GM18519 (cell line): Measurements from ENCODE around the gene UBN1.
"Not testable (repeated sequence)": the region's sequence is repeated elsewhere in the genome, so short reads cannot be mapped to it uniquely, and the experiment has no call there.

ENCODE experiments used
- ATAC-seq: cut with Tn5 transposase; IDR thresholded peaks from one replicate; pipeline ENCODE4 v1.9.1; 2021; ENCODE audit warnings: mild to moderate bottlenecking, moderate library complexity; ENCODE audit not compliant: unreplicated experiment, low FRiP score

The UBN1 gene

DNA sequence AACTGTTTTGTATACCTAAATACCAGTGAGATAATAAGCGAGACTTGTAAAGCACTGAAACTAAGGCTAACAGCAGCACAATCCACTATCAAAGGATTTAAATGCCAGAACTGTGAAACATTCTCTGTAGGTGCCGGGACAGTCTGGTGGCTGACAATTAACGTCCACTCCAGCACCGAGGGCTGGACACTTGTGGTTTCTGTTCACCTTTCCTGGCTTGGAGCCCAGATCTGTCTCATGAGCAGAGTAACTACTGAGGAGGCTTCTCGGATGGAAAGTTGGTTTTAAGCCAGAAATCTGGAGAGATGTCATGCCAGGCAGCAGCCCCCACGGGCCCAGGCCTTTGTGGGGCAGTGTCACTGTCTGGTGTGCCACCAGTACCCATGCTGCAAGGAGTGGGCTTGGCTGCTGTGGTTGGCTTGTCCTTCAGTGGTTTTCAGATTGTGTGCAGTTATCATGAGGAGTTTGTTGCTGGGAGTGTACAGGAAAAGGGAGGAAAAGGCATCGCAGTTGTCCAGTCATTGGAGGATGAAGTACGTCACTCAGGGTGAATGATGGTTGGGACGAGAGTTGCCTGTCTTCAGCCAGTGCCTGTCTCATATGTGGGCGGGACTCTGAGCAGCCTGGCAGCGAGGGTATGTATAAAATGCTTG is 35.5 kb downstream of the UBN1 start:
- no peak for ATAC-seq

- ATAC-seq: no peak
These were observed 36.2 kb downstream of the UBN1 start for GRCh38 chr16:4883501-4883900.

DNA sequence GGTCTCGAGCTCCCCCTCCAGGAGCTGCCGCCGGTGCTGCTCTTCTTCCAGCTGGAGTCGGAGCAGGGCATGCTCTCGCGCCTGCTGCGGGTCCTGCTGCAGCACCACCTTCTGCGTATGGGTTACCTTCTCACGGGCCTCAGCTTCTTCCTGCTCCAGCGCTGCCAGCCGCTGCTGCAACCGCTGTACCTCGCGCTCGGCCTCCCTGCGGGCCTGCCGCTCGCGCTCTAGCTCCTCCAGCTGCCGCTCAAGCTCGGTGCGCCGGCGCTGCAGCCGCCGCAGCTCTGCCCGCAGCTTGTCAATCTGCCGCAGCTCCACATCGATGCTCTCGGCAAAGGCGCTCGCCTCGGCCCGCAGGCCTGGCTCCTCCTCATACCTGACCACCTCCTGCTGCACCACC is 36.9 kb downstream of the UBN1 start:
- no peak for ATAC-seq

DNA sequence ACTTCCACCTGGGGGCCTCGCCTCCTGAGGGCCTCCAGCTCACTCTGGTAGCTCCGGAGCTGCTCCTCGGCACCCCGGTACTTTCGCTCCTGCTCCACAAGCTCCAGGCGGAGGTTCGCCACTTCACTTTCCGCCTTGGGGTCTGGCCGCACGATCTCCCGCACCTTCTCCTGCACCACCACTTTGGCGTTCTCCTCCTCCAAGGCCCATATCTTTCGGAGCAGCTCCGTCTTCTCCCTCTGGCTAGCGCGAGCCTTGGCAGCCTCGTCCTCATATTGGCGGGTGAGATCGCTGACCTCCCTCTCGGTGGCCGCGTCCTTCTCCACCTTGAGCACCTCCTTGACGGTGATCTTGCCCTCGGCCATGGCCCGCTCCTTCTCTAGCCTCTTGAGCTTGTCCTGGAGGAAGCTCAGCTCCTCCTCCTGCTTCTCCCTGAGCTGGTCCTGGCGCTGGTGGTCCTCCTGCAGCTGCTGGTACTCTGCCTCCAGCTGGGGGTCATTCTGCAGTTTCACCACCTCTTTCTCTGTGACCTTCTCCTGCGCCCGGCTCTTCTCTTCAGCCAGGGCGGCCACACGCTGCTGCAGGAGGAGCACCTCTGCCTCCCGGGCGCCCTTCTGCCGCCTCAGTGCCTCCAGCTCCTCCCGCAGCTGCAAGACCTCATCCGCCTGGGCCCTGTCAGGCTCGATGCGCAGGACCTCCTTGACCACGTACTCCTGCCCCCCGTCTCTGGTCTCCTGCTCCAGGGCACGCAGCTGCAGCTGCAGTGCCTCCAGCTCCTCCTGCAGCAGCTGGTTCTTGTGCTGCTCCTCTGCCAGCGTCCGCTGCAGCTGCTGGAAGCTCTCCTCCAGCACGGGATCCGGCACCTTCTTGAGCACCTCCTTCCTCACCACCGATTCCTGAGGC is 37.9 kb downstream of the UBN1 start:
- no peak for ATAC-seq

DNA sequence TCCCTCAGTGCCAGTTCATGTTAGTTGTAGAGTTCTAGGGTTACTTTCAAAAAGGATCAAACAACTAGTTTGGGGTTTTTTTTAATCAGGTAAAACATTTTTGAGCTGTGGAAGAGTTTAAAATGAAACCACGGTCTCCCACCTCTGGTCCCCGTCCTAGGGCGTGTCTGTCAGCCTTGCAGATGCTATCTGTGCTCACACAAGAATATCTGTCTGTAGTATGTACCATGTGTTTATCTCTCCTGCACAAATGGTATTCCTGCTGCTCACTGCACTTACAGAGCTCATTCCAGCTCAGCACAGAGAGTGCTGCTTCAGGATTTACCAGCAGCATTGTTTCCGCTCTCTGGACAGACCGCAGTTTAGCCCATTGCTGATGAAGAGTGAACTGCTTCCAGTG is 38.9 kb downstream of the UBN1 start:
- no peak for ATAC-seq

- no peak for ATAC-seq
These were observed 41.3 kb downstream of the UBN1 start for GRCh38 chr16:4888428-4889135.

GRCh38 chr16:4890026-4890425 is 42.7 kb downstream of the UBN1 start:
- no peak for ATAC-seq

- ATAC-seq: no peak
These were observed 43.4 kb downstream of the UBN1 start for GRCh38 chr16:4890686-4891085.

GRCh38 chr16:4891097-4891885 is 44.0 kb downstream of the UBN1 start:
- no peak for ATAC-seq

GRCh38 chr16:4891886-4892216 is 44.6 kb downstream of the UBN1 start:
- no peak for ATAC-seq

DNA sequence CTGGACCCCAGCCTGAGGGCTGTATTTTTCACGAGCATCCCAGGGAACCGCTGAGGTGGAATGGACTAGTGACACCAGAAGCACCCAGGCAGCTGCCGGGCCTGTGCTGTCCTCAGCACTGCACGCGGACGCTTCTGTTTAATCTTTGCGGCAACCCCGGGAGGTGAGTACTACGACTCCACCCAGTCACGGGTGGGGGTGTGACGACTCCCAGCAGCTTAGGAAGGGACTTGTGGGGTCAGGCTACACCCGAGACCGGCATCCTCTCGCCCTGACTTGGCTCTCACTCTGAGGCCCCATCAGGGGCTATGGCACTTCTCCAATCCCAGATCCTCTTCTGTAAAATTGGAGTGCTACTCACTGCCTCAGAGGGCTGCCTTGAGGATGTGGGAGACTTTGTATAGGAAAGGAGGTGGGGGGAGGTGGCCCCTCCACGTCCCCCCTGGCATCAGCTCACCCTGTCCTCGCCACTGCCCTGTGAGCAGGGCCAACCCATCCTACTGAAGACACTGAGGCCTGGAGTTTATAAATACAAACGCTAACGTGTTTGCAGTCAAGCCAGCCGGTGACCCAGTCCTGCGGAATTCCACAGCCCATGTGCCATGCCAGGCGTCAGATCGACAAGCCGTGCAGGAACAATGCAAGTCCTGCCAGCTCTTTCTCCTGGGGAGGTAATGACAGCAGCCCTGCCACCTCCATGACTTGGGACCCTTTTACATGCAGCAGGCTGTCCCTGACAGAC is 45.3 kb downstream of the UBN1 start:
- no peak for ATAC-seq

DNA sequence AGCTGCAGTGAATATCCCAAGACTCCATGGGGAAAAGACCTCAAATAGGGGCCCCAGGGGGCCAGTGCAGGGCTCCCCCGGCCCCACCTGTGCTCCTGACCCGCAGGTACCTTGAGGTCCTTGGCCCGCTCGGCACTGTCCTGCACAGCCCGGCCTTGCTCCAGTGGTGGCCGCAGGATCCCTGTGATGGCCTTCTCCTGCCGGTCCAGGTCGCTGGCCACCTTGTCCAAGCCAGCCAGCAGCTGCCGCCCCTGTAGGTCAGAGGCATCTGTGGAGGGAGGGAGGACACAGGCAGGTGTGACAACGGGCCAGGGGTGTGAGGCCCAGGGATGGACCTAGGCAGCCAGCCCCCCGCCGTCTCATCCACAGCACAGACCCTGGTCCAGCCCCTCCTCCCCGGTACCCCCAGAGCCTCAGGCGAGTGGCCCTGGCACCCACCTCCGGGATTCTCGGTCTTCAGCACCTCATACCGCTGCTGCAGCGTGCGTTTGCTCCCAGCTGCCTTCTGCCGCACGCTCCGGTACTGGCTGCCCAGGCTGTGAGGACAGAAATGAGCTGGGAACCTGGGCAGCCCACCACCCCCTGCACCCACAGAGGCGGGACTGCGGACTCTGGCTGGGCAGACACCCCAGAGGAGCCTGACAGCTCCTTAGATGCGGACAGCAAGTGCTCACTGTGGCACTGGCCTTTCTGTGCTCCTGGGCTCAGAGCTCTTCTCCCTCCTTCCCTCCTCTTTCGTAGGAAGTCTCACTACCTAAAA is 46.0 kb downstream of the UBN1 start:
- no peak for ATAC-seq

- ATAC-seq: no peak
These were observed 47.2 kb downstream of the UBN1 start for GRCh38 chr16:4894276-4895150.

GRCh38 chr16:4895366-4895765 is 48.1 kb downstream of the UBN1 start:
- no peak for ATAC-seq

DNA sequence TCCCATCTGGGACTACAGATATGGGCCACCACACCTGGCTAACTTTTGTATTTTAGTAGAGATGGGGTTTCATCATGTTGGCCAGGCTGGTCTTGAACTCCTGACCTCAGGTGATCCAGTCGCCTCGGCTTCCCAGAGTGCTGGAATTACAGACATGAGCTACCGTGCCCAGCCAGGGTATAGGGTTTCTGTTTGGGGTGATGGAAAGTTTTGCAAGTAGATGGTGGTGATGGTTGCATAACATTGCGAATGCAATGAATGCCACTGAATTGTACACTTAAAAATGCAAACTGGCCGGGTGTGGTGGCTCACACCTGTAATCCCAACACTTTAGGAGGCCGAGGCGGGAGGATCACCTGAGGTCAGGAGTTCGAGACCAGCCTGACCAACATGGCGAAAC is 49.5 kb downstream of the UBN1 start:
- not testable (repeated sequence) for ATAC-seq

DNA sequence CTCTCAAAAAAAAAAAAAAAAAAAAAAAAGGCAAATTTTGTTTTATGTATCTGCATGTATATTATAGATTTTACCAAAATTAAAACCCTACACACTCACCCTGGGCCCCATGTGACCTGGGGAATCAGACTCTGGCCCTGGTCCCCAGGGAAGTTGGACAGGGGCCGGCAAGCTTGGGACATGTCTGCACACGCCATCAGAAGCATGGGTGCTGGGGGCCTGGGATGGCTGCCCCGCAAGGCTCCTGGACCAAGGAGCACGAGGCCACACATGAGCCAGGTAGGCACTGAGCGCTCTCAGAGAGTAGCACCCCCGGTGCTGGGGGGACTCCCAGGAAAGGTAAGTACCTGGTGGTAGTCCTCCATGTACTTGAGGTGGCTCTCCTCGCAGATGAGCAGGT is 50.0 kb downstream of the UBN1 start:
- no peak for ATAC-seq

DNA sequence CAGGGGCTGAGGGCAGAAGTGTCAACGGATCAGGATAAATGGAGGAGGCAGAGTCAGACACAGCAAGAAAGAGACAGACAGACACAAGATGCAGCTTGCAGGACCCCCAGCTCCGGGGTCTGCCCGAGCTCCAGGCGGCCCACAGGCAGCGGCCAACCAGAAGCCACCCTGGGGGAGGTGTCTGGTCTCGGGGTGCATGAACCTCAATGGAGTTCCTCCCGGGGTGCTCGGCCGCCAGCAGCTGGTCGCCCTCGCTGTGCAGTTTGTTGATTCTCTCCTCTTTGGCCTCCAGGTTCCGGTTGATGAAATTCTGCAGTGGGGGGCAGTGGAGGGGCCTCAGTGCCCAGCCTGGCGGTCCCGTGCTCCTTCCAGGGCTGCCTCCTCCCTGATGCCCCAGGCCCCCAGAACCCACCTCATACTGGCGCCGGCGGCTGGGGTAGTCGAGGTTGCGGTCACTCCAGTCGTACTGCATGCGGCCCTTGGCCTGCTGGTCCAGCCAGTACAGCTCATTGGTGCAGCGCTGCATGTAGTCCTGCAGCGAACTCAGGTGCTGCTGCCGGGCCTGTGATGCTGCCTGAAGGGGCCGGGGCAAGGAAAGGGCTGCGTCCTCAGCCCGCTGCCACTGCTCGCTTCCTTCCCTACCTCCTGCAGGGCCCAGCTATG is 51.7 kb downstream of the UBN1 start:
- no peak for ATAC-seq

GRCh38 chr16:4899474-4899846 is 52.2 kb downstream of the UBN1 start:
- ATAC-seq: no peak
